HG03558 (cell line): ENCODE data around the gene TBC1D5.

Experiments used
- ATAC-seq: cut with Tn5 transposase; IDR thresholded peaks from one replicate; pipeline ENCODE4 v1.9.1; 2021; ENCODE audit warnings: moderate number of reproducible peaks; ENCODE audit not compliant: unreplicated experiment; ENCODE audit errors: extremely low read depth

TBC1D5 gene

GRCh38 chr3:17607905-17608304 lies 134.5 kb downstream of the TBC1D5 start:
- no peak for ATAC-seq

DNA sequence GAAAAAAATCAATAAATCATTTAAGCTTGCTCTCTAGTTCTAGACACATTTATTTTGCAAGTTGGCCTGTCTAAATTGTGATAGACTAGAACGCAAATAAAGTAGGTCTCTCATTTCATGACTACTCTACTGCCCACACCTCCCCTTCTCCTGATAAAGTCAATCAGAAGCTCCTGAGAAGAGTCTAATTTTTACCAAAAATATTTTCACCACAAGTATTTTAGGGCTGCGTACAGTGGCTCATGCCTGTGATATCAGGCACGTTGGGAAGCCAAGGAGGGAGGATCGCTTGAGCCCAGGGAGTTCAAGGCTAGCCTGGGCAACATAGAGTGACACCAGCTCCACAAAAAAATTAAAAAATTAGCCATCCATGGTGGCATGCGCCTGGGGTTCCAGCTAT lies 136.5 kb downstream of the TBC1D5 start:
- ATAC-seq, result no peak

- no peak for ATAC-seq
Measured at GRCh38 chr3:17605032-17605431, 137.4 kb downstream of the TBC1D5 start.

DNA sequence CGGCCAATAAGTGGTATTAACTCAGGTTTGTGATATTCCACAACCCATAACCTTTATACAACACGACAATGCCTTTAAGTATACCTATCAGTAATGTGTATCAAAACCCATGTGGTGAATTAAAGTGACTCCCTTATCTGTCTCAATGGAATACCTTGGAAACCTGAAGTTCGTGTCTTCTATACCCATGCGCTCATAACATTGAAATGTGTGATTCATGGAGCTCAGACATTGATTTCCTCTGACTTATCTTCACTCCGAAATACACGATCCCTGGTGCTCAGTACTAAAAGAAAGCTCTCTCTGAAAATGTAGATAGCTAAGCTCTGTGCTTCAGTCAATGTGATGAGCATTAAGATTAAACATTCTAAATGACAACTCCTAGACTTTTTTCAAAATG lies 140.3 kb downstream of the TBC1D5 start:
- no peak for ATAC-seq

GRCh38 chr3:17592956-17593355 lies 149.5 kb downstream of the TBC1D5 start:
- no peak for ATAC-seq

GRCh38 chr3:17590465-17590864 lies 152.0 kb downstream of the TBC1D5 start:
- no peak for ATAC-seq

DNA sequence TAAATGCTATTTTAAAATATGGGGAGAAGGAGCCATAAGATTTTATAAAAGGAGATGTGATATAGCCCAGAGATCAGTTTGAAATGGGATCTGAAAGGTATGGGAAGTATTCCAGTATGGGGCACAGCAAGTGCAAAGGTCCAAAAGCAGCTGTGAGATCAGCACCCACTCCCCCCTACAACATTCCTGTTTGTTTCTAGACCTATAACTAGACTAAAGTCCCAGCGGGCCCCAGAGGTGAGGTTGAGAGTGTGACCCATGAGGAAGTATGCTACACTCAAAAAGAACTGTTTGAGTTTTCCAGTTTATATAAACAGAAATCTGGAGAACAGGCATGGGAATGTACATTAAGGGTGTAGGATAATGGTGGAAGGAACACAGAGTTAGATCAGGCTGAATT lies 152.5 kb downstream of the TBC1D5 start:
- ATAC-seq, result no peak

GRCh38 chr3:17588422-17588821 lies 154.0 kb downstream of the TBC1D5 start:
- no peak for ATAC-seq

GRCh38 chr3:17585394-17586325 lies 156.8 kb downstream of the TBC1D5 start:
- no peak for ATAC-seq

GRCh38 chr3:17584066-17584465 lies 158.4 kb downstream of the TBC1D5 start:
- no peak for ATAC-seq

DNA sequence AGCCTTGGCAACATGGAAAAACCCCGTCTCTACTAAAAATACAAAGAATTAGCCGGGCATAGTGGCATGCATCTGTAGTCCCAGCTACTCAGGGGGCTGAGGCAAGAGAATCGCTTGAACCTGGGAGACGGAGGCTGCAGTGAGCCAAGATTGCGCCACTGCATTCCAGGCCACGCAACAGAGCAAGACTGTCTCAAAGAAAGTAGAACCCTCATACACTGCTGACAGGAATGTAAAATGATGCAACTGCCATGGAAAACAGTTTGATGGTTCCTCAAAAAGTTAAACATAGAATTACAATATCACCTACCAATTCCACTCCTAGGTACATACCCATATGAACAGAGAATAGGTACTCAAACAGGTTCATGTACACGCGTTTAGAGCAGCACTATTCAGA lies 158.9 kb downstream of the TBC1D5 start:
- no peak for ATAC-seq

DNA sequence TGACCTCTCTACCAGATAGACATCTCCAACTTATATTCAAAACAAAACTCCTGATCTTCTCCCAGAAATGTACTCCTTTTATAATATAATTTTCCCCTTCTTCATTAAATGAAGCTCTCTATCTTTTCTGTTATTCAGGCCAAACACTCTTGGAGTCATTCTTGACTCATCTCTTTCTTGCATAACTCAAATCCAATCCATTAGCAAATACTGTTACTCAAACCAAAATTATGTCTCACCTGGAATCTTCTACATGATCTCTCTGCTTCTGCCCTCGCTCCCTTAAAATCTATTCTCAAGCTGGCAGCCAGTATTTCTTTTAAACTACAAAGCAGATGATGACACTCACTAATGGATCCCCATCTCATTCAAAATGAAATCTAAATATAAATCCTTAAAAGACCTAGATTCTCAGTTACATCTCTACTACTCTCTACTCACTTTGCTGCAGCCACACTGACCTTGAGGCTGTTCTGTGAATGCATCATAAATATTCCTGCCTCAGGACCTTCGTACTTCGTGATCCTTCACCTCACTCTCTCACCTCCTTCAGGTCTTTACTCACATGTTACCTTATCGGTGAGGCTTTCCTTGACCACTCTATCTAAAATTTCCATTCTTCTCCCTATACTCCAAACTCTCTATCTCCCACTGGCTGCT lies 160.9 kb downstream of the TBC1D5 start:
- no peak for ATAC-seq

GRCh38 chr3:17580901-17581300 lies 161.5 kb downstream of the TBC1D5 start:
- no peak for ATAC-seq

DNA sequence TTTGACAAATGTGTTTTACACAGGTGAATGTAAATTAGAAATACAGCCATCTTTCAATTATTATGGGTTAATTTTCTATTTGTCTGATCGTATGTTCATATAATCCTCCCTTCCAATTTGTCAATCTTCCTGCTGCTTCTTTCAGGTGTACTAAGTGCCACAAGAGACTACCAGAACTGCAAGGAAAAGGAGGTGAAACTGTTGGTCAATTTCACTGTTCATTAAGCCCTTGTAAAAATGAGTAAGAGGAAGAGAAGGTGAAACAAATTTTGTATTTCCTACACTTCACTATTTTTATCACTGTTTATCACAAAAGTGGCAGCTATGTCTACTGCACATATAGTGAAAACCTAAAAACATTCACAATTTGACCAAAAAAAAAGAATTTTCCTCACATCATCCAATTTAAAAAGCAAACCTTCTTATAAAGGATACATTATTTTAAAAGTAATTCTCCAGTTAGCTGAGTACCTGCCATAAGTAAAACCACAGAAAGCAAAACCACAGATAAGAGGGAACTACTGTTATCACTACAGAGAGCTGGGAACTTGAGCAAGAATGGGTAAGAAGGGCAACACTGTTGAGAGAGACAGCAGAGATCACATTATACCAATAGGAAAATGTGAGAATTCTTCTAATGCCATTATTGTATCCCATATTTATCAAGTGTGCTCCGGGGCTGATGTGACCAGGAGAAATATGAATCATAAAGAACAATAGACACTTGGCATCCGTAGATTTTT lies 163.0 kb downstream of the TBC1D5 start:
- peak; percentile 98 for ATAC-seq

- ATAC-seq, result no peak
Measured at GRCh38 chr3:17577796-17578520, 164.5 kb downstream of the TBC1D5 start.

GRCh38 chr3:17573396-17573795 lies 169.0 kb downstream of the TBC1D5 start:
- peak; percentile 92 for ATAC-seq

DNA sequence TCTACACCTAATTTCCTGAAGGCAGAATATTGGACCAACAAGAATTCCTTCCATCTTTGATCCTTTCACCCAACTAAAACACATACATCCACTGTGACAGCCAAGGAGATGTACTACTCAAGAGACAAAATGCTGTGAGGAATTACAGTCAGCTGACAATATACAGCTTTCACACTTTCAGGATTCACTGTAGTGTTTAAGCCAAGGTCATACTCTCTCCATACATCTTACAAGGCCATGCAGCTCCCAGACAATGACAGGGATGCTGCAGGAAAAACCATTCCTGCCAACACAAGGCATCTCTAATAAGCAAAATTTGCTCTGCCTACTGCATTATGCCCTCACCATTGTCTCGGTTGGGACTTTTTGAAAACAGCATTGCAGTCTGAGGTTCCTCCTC lies 170.7 kb downstream of the TBC1D5 start:
- ATAC-seq, result no peak

DNA sequence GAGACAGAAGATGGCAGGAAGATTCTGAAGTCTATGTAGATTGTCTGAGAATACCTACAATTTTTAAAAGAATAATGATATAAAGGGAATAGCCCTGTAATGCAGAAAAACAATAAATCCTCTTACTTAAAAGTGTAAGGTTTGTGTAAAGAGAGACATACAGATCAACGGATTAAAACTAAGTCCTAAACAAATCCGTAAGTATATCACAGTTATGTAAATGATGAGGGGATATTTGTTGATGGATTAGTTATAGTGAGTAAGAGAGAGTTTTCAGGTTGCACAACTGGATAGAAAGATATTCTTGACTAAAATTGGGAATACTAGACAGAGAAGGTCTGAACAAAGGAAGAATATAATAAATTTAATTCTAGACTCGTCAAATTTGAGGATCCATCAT lies 179.6 kb downstream of the TBC1D5 start:
- no peak for ATAC-seq

DNA sequence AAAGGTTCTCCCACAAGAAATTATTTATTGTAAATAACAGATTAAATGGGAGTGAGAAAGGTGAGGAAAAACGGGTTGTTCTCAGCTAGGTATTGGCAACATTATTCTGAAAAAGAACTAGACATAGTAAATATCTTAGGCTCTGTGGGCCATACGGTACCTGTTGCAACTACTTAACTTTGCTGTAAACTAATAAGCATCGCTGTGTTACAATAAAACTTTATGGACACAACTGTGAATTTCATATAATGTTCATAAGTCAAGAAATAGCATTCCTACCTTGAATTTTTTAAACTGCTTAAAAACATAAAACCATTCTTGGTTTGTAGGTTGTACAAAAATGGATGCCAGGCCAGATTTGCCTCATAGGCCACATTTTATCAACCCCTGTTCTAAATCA lies 183.9 kb downstream of the TBC1D5 start:
- ATAC-seq, result no peak

DNA sequence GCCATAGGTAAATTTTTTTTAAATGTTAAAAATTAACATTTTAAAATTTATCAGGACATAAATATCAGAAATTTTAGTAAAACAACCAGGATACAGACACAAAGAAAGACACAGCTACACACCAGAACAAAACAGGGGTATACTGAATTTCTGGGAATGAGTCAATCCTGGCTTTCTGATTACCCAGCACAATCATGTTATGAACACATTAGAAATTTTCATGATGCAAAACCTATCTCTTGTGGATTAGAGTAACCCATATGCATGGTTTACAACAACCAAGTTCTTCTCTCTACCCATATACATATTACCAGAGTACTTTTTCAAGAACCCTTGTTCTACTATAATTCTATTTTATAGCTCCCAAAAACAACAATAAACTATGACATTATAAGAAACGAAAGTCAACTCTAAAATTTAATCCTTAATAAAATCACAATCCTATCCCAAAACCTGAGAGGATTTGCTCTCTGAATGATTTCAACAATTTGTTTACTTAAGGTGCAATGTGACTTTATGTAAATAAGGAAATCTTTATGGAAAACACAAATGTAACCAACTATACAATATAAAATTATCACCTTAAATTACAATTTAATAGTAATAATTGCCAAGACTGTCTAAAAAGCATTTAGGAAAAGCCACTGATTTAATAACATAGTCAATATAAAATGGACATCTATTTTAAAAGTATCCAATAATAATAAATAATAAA lies 184.5 kb downstream of the TBC1D5 start:
- ATAC-seq, result no peak
